Loucy (cell line): ENCODE results near the gene PIAS3.

Source experiments
- H2AFZ ChIP-seq: fragments of 200-600 bp; sonication (generic); 2 replicates; pipeline ENCODE4 v1.6.0; 2016; ENCODE audit warnings: antibody characterized with exemption, mild to moderate bottlenecking, low read length, moderate library complexity
- H3F3A ChIP-seq: fragments of 200-600 bp; 2 replicates; pipeline ENCODE4 v1.6.0; 2016; ENCODE audit warnings: antibody characterized with exemption, low read depth, mild to moderate bottlenecking
- H3K27me3 ChIP-seq: fragments of 200-600 bp; sonication (generic); 2 replicates; pipeline ENCODE4 v1.6.1; 2014; ENCODE audit warnings: low read length, mild to moderate bottlenecking; ENCODE audit not compliant: insufficient read depth, poor library complexity, severe bottlenecking
- H3K36me3 ChIP-seq: fragments of 200-600 bp; sonication (generic); 2 replicates; pipeline ENCODE4 v1.6.1; 2016; ENCODE audit warnings: low read length; ENCODE audit not compliant: insufficient read depth
- H3K4me1 ChIP-seq: fragments of 200-600 bp; sonication (generic); 2 replicates; pipeline ENCODE4 v1.5.1; 2014; ENCODE audit warnings: low read length, mild to moderate bottlenecking; ENCODE audit not compliant: insufficient read depth, poor library complexity, severe bottlenecking
- H3K4me2 ChIP-seq: fragments of 200-600 bp; sonication (generic); 2 replicates; pipeline ENCODE4 v1.6.0; 2014; ENCODE audit warnings: antibody characterized with exemption, low read length, low read depth, mild to moderate bottlenecking; ENCODE audit not compliant: poor library complexity, severe bottlenecking
- H3K4me3 ChIP-seq: fragments of 200-600 bp; sonication (generic); 2 replicates; pipeline ENCODE4 v1.5.1; 2014; ENCODE audit warnings: low read length, mild to moderate bottlenecking, mixed read lengths; ENCODE audit not compliant: poor library complexity, severe bottlenecking
- H3K79me2 ChIP-seq: fragments of 200-600 bp; sonication (generic); 2 replicates; pipeline ENCODE4 v1.6.1; 2014; ENCODE audit warnings: low read length; ENCODE audit not compliant: insufficient read depth
- H3K9ac ChIP-seq: fragments of 200-600 bp; sonication (generic); 2 replicates; pipeline ENCODE4 v1.6.0; 2014; ENCODE audit warnings: mild to moderate bottlenecking, low read depth, low read length, moderate library complexity; ENCODE audit not compliant: poor library complexity, severe bottlenecking
- H3K9me2 ChIP-seq: fragments of 200-600 bp; sonication (generic); replicated peaks from 2 replicates; pipeline ENCODE4 v1.6.1; 2016; ENCODE audit warnings: low read depth, low read length, mixed read lengths
- H3K9me3 ChIP-seq: fragments of 200-600 bp; sonication (generic); 2 replicates; pipeline ENCODE4 v1.6.1; 2014; ENCODE audit warnings: mild to moderate bottlenecking, antibody characterized with exemption, low read length, low read depth; ENCODE audit not compliant: insufficient read depth
- H4K20me1 ChIP-seq: fragments of 200-600 bp; sonication (generic); 2 replicates; pipeline ENCODE4 v1.6.0; 2014; ENCODE audit warnings: antibody characterized with exemption, low read length, mild to moderate bottlenecking; ENCODE audit not compliant: insufficient read depth, poor library complexity, severe bottlenecking
- EZH2phosphoT487 ChIP-seq: fragments of 200-600 bp; IDR thresholded peaks from 2 replicates; pipeline ENCODE4 v1.6.1; 2018; ENCODE audit warnings: antibody characterized with exemption, mild to moderate bottlenecking, moderate library complexity, borderline replicate concordance
- TF ChIP-seq, protein P1 (sequence below): fragments of 200-600 bp; sonication (generic); conservative IDR thresholded peaks from 2 replicates; pipeline ENCODE4 v1.5.1; 2014; ENCODE audit warnings: mild to moderate bottlenecking, antibody characterized with exemption, low read length

PIAS3 gene

DNA sequence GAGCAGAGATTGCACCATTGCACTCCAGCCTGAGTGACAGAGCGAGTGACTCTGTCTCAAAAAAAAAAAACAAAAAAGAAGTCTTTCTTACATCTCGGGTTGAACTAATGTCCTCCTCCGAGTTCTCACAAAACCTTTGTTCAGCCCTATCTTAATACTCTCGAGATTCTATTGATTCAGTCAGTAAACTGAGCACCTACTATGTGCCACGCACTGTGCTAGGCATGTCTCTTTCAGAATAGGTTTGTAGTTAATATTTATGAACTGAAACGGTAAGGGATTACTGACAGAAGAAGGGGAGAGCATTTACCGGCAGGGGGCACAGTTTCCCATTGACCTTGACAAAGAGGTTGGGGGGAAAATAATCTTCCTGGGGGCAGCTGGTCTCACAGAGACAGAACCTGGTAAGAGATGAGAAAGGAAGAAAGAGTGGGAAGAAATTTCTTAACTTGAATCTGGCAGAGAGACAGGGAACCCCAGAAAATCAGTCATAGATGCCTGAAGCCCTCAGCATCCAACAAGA is 3.4 kb downstream of the PIAS3 start:
- Histone ChIP-seq H2AFZ (no peak overlapping the region), H3K79me2 (peaks cover 17% of the 10 kb centered on the region), H3K36me3 (peaks cover 49% of the 10 kb centered on the region; the same call in 1 of the 2 replicates), H4K20me1 (peaks cover 11% of the 10 kb centered on the region), H3K4me2 (no peak overlapping the region), H3F3A (no peaks in the 10 kb centered on the region), H3K27me3 (no peaks in the 10 kb centered on the region), H3K9ac (no peak overlapping the region), H3K9me2 (no peaks in the 10 kb centered on the region), H3K4me1 (peaks cover 11% of the 10 kb centered on the region), H3K4me3 (no peak overlapping the region), H3K9me3 (no peaks in the 10 kb centered on the region)
- TF ChIP-seq, protein P1, sequence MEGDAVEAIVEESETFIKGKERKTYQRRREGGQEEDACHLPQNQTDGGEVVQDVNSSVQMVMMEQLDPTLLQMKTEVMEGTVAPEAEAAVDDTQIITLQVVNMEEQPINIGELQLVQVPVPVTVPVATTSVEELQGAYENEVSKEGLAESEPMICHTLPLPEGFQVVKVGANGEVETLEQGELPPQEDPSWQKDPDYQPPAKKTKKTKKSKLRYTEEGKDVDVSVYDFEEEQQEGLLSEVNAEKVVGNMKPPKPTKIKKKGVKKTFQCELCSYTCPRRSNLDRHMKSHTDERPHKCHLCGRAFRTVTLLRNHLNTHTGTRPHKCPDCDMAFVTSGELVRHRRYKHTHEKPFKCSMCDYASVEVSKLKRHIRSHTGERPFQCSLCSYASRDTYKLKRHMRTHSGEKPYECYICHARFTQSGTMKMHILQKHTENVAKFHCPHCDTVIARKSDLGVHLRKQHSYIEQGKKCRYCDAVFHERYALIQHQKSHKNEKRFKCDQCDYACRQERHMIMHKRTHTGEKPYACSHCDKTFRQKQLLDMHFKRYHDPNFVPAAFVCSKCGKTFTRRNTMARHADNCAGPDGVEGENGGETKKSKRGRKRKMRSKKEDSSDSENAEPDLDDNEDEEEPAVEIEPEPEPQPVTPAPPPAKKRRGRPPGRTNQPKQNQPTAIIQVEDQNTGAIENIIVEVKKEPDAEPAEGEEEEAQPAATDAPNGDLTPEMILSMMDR = peak; percentile 38
- no peak for TF ChIP-seq EZH2phosphoT487

DNA sequence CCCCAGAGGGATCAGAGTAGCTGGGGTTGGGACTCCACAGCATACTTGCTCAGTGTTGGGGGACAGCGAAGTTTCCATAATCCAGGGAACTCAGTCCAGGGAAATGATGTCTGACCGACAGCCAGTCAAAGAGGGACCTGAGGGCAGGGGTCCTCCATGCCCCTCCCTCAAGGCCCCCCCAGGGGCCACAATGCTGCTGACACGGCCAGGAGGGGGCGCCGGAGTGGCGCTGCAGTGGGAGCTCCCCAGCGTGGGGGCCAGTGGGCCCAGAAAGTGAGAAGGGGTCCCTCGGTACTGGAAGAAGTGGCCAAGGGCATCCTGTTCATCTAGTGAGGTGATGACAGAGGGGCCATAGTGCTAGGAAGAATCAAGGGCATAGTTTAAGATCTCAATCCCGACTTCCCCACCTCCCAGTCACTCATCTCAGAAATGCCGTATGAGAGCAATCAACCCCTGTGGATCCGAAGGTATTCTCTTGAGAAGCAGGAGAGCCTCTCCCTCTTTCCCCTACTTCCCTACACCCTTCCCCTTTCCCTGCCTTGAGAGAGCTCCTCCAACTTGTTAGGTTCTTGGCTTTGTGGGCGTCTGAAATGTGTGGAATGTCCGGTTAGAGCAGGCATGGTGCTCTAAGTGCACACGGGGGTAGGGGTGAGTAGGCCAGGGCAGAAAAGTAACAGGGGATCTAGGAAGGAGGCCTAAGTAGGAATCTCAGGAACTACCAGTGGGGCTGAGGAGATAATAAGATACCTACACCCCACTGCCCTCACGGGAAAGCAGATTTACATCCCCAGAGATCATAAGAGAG is 9.3 kb downstream of the PIAS3 start:
- no peaks in the 10 kb centered on the region for H3K9me2 ChIP-seq
- peaks cover 11% of the 10 kb centered on the region for H3K4me1 ChIP-seq
- H3F3A ChIP-seq = no peaks in the 10 kb centered on the region
- no peaks in the 10 kb centered on the region for H4K20me1 ChIP-seq
- no peak overlapping the region for H3K4me3 ChIP-seq
- TF ChIP-seq, protein P1 = peak; percentile 75
- no peak for TF ChIP-seq EZH2phosphoT487
- no peaks in the 10 kb centered on the region for H3K27me3 ChIP-seq
- no peaks in the 10 kb centered on the region for H3K9me3 ChIP-seq
- peaks cover 47% of the 10 kb centered on the region; the same call in 1 of the 2 replicates for H3K36me3 ChIP-seq
- no peaks in the 10 kb centered on the region for H3K79me2 ChIP-seq
- no peak overlapping the region for H3K4me2 ChIP-seq
- H3K9ac ChIP-seq = no peak overlapping the region
- H2AFZ ChIP-seq = no peak overlapping the region

- Histone ChIP-seq H3K9ac (no peak overlapping the region), H3K36me3 (peaks cover 37% of the 10 kb centered on the region; the same call in 1 of the 2 replicates), H3K9me2 (no peaks in the 10 kb centered on the region), H3K4me1 (peaks cover 11% of the 10 kb centered on the region), H2AFZ (no peak overlapping the region), H3K27me3 (no peaks in the 10 kb centered on the region), H4K20me1 (no peaks in the 10 kb centered on the region), H3K4me2 (no peak overlapping the region), H3F3A (no peaks in the 10 kb centered on the region), H3K4me3 (no peak overlapping the region), H3K9me3 (no peaks in the 10 kb centered on the region), H3K79me2 (no peaks in the 10 kb centered on the region)
- TF ChIP-seq EZH2phosphoT487 = no peak
- TF ChIP-seq, protein P1 = no peak
These were observed 11.1 kb downstream of the PIAS3 start for GRCh38 chr1:145847827-145848226.
